ENCODE measurements around the gene ARSK.

Gene ARSK

GRCh38 chr5:95652849-95653248 lies 97.9 kb downstream of the ARSK start:
- FAIRE-seq = no peak

DNA sequence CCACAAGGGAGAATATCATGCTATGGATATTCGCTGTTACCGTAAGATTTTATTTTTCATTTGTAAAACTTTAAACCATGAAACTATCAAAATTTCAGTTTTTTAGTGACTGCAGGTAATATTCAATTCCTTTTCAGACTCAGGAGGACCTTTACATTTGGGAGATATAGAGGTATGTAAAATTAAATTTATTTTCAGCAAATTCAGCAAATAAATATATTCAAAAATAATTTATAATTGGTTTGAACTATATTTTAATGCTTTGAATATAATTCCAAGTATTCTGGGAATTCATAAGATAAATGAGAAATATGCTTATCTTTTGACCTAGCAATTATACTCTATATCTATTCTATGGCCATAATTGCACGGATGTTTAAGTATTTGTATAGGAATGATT lies 99.3 kb downstream of the ARSK start:
- FAIRE-seq = no peak
